NB4 (cell line): ENCODE results near the gene FAM222A.

Experiments
- DNase-seq: peaks from one replicate; pipeline ENCODE4 v3.0.0; 2010; ENCODE audit warnings: low read depth
- H3K4me3 ChIP-seq: one replicate; pipeline ENCODE4 v1.5.1; 2011; ENCODE audit warnings: mild to moderate bottlenecking, low read depth, low read length, moderate library complexity
- CTCF ChIP-seq: IDR thresholded peaks from one replicate; pipeline ENCODE4 v1.5.1; 2012; ENCODE audit warnings: low read depth, low read length
- MAX ChIP-seq: IDR thresholded peaks from 2 replicates; pipeline ENCODE4 v1.6.1; 2011; ENCODE audit warnings: low read depth, low read length
- MYC ChIP-seq: IDR thresholded peaks from 2 replicates; pipeline ENCODE4 v1.6.1; 2011; ENCODE audit warnings: low read depth, low read length
- POLR2A ChIP-seq: IDR thresholded peaks from 2 replicates; pipeline ENCODE4 v1.6.1; 2011; ENCODE audit warnings: mild to moderate bottlenecking; ENCODE audit not compliant: insufficient read length; ENCODE audit errors: extremely low read depth

The FAM222A gene

GRCh38 chr12:109727746-109728726, 14.4 kb downstream of the FAM222A start:
- no peak for TF ChIP-seq MYC
- TF ChIP-seq CTCF = no peak
- TF ChIP-seq POLR2A = no peak
- TF ChIP-seq MAX = no peak
- no peak for DNase-seq
- H3K4me3 ChIP-seq = no peak overlapping the region

GRCh38 chr12:109728921-109729320, 15.3 kb downstream of the FAM222A start:
- no peak overlapping the region for H3K4me3 ChIP-seq
- TF ChIP-seq CTCF = no peak
- no peak for DNase-seq

- TF ChIP-seq MAX = no peak
- TF ChIP-seq MYC = no peak
- TF ChIP-seq CTCF = no peak
- TF ChIP-seq POLR2A = no peak
- H3K4me3 ChIP-seq = no peak overlapping the region
- no peak for DNase-seq
Measured at GRCh38 chr12:109729371-109729781, 15.8 kb downstream of the FAM222A start.

- no peak for DNase-seq
- TF ChIP-seq CTCF = no peak
- TF ChIP-seq MAX = no peak
- no peak for TF ChIP-seq POLR2A
- no peak for TF ChIP-seq MYC
- H3K4me3 ChIP-seq = no peak overlapping the region
Measured at GRCh38 chr12:109729801-109730200, 16.2 kb downstream of the FAM222A start.

- TF ChIP-seq POLR2A = no peak
- TF ChIP-seq CTCF = no peak
- no peak for TF ChIP-seq MAX
- TF ChIP-seq MYC = no peak
- H3K4me3 ChIP-seq = no peak overlapping the region
- peak; percentile 71 for DNase-seq
Measured at GRCh38 chr12:109730306-109731145, 16.9 kb downstream of the FAM222A start.
